HG02610 (cell line): Measurements from ENCODE around the gene MRPL37.
"Not testable (repeated sequence)": the region's sequence is repeated elsewhere in the genome, so short reads cannot be mapped to it uniquely, and the experiment has no call there.

Experiments used
- ATAC-seq: cut with Tn5 transposase; IDR thresholded peaks from one replicate; pipeline ENCODE4 v1.9.1; 2021; ENCODE audit warnings: mild to moderate bottlenecking, moderate library complexity; ENCODE audit not compliant: unreplicated experiment

Gene MRPL37

GRCh38 chr1:54172614-54173599 is 27.1 kb upstream of the MRPL37 start:
- ATAC-seq = no peak

DNA sequence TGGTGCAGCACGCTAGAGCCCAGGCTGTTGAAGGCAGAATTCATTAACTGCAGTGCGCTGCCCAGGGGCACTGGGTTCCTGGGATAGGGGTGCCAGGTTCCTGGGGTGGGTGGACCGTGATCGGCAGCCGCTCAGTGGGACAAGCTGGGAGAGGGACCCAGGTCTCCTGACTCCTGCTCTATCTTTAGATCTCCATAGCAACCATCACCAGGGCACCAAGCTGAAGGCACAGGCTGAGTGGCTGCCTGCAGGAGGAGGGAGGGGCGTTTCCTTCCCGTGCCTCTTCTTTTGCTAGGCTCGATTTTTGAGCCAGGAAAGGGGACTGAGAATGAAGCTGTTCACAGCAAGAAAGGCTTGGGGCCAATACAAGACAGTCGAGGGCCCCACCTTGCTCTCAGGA is 26.3 kb upstream of the MRPL37 start:
- no peak for ATAC-seq

GRCh38 chr1:54174106-54174505 is 25.9 kb upstream of the MRPL37 start:
- no peak for ATAC-seq

DNA sequence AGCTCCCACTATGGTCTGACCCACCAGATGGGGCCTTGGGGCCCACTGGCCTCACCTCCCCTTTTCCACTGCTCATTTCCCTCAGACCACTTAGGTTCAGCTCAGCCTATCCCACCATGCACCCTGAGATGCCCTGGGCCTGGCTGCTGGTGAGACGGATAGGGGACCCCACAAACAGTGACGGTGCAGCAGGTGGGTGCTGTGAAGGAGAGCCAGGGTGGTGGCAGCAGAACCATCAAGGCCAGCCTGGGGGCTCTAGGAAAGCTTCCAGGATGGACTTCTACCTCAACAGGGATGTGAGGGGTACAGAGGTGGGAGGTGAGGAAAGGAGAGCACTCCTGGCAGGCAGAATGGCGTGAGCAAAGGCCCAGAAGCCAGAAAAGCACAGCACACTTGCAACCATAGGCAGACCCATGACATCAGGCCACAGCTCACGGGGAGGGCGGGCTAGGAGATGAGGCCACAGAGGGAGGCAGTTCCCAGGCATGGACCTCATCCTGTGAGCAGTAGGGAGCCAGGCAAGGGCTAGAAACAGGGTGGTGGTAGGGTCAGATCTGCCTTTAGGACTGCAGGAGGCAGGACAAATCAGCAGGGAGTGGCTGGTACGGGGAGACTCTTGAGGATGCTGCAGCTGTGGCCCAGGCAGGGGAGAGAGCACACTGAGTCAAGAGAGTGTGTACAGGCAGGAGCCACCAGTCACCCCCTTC is 23.2 kb upstream of the MRPL37 start:
- ATAC-seq = no peak

DNA sequence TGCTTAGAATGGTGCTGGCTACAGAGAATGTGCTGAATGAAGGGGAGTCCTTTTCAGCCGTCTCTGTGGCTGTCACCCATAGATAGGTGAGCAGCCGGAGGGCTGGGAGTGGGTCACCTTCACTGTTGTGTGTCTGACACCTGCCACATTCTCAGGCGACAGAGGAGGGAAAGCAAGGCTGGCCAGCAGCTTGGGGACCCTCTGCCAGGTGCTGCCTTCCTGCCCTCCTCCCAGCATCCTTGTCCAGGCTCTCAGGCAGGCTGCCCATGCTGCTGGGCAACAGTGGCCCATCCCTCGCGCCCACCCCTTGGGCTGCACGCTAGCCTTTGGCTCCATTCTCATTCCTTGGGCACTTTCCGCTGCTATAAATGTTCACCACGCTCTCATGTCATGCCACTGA is 22.2 kb upstream of the MRPL37 start:
- no peak for ATAC-seq

DNA sequence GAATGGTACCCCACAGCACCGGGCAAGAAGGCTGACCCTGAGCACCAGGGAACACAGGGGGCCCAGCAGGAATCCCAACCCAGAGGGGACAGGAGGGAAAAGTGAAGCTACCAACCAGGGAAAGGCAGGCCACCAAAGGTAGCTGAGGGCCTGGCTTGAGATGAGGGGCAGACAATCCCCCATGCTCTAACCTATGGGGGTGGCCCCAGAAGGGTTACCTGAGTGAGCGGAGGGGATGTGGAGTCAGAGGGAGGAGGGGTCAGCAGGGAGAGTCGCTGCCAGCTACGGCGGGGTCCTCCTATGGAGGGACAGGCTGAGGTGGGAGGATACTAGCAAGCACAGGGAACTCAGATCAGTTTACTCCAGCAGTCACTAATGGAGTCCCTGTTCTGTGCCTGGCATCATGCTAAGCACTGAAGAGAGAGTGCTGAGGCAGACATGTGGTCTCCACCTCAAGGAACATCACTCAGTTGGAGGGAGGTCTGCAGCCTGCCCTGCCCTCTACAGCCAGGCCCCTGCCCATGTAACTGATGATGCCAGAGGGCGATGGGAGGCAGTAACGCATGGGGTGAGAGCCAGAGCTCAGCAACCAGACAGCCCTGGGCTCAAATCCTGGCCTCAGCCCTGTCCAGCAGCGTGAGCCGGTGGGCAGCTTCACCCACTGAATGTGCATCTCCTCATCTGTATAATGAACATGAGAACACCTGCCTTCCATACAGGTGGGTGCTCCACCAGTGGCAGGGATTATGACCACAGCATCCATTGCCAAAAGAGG is 21.5 kb upstream of the MRPL37 start:
- no peak for ATAC-seq

DNA sequence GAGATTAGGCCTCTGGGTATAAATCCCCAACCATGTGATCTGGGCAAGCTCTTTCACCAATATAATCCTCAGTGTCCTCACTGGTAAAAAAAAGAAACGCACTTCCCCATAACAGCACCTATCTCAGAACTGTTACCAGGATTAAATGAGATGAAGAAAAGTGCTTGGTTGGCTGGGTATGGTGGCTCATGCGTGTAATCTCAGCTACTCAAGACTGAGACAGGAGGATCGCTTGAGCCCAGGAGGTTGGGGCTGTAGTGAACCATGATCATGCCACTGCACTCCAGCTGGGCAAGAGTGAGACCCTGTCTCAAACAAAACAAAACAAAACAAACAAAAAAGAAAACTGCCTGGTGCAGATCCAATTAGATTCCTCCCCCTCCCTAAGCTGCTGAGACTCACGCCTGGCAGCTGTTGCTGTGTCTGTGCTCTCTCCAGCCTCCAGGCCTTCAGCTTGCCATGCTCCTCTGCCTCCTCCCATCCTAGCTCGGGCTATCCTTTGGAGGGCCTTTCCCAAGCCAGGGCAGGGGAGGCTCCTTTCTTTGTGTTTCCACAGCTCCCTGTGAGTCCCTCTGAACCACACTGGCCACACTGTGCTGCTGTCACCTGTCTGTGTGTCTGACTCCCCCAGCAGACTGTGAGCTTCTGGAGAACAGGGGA is 19.1 kb upstream of the MRPL37 start:
- no peak for ATAC-seq

GRCh38 chr1:54186056-54186455 is 13.9 kb upstream of the MRPL37 start:
- no peak for ATAC-seq

DNA sequence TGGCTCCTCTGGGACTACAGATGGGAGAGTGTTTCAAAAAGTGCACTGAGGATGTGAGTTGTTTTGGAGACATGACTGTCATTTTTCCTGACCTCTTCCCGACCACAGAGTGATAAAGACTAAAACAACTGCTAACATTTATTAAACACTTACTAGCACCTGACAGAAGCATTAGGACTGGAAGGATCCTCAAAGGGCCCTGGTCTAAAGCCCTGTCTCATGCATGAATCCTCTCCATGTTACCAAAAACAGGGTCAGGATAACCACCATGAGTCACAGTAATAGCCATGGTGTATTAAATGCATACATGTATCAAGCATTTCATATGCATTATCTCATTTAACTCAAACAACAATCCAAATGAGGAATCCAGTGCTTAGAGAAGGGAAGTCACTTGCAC is 11.7 kb upstream of the MRPL37 start:
- no peak for ATAC-seq

DNA sequence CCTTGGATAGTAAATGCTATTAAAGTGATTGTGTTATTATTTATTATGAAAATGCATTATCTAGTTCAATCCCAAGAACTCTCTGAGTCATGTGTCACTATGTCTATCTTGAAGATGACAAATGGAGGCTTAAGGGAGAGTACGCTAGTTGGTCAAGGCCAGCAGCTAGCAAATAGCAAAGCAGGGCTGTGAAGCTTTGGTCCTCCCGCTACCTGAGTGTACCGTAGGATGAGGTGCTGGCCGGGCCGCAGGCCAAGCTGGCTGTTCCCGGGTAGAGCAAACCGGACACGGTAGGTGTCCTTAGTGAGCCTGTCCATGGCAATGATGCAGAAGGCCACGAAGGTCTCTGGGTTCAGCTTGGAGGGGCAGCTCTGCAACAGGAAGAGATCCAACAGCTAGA is 9.4 kb upstream of the MRPL37 start:
- no peak for ATAC-seq

GRCh38 chr1:54191525-54191924 is 8.4 kb upstream of the MRPL37 start:
- no peak for ATAC-seq

GRCh38 chr1:54193453-54193852 is 6.5 kb upstream of the MRPL37 start:
- ATAC-seq = no peak

GRCh38 chr1:54199151-54199764 is 709 bp upstream of the MRPL37 start:
- no peak for ATAC-seq

DNA sequence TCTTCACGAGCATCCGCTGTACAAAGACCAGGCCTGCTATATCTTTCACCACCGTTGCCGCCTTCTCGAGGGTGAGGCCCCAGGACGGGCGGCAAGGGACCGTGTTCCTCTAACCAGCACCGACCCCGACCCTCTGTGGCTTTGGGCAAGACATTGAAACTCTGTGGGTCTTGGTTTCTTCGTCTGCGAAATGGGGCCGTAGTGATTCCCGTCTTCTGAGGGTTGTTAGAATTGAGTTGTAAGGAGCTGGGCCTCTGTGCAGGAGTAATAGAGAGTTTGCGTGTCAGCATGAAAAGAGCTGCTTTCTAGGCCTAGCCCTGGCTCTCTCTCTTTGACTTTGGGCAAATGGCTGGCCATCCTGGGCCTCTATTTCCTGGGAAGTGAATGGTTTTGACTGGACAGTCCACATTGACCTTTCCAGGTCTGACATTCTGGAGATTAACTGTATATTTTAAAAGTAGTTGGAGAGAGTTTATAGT is 591 bp downstream of the MRPL37 start:
- peak; percentile 9 for ATAC-seq

DNA sequence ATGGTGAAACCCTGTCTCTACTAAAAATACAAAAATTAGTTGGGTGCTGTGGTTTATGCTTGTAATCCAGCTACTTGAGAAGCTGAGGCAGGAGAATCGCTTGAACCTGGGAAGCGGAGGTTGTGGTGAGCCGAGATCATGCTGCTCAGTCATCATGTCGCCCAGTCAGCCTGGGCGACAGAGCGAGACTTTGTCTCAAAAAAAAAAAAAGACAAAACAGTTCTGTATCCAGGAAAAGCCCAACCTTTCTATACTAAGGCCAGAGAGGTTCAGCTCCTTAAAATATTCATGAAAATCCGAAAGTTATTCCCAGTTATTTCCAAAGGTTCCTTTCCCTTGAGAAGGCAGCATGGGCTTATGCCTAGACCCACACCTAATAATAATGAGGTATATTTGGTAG is 4.2 kb downstream of the MRPL37 start:
- no peak for ATAC-seq

- no peak for ATAC-seq
Observed at GRCh38 chr1:54207287-54207686, 7.3 kb downstream of the MRPL37 start.

DNA sequence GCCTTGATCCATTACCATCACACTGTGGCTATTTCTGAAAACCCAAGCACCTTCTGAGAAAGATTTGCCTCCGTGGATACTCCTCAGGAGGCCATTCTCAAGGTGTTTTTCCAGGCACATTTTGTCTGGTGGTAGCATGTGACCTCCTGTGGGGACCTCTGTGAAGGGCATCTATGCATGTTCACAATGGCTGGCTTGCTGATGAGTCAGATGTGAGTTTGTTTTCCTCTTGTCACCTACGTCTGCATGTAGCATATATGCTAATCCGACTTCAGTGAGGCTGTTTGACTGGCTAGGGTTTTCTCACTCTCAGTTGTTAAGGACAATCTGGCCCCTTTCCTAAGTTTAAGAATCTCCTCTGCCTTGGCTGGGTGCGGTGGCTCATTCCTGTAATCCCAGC is 7.9 kb downstream of the MRPL37 start:
- ATAC-seq = not testable (repeated sequence)

- no peak for ATAC-seq
Observed at GRCh38 chr1:54212872-54213271, 12.9 kb downstream of the MRPL37 start.

GRCh38 chr1:54215523-54215922 is 15.6 kb downstream of the MRPL37 start:
- no peak for ATAC-seq
